Mucosa of descending colon (tissue), 3 donors: ENCODE data around the gene ELAC2. TPM values are rescaled to one million over a fixed set of nuclear protein-coding genes. Genes with fewer than 3 reads are reported as not detected.

Experiments used
- ATAC-seq: fragments of 200-7000 bp; cut with Tn5 transposase; one replicate; pipeline ENCODE4 v1.9.1; 2020; ENCODE audit warnings: mild to moderate bottlenecking, moderate library complexity
- DNase-seq, 3 donors: peaks; one replicate each; pipeline ENCODE4 v3.0.0-alpha.2; 2020
- H3K36me3 ChIP-seq: fragments of 200-600 bp; one replicate; pipeline ENCODE4 v1.8.0; 2021; ENCODE audit warnings: low read depth, mild to moderate bottlenecking
- H3K4me1 ChIP-seq: fragments of 200-600 bp; one replicate; pipeline ENCODE4 v1.8.0; 2021; ENCODE audit warnings: low read depth, mild to moderate bottlenecking
- H3K4me3 ChIP-seq: fragments of 200-600 bp; one replicate; pipeline ENCODE4 v1.8.0; 2021; ENCODE audit warnings: mild to moderate bottlenecking
- H3K9me3 ChIP-seq: fragments of 200-600 bp; one replicate; pipeline ENCODE4 v1.8.0; 2021; ENCODE audit warnings: mild to moderate bottlenecking
- intact Hi-C, 2 donors: fragments of 100-400 bp; cut with DNase I in 1 of 2; cut with micrococcal nuclease in 1 of 2; formaldehyde crosslinking; loops; one replicate each; pipeline versions ENCODE4 v1.11.0 to v1.11.1; 2022; cut with DNase I, micrococcal nuclease
- total RNA-seq, 3 donors: library from RNA; stranded (reverse); fragmentation: NEBNext Ultra II Directional in 2 of 3; extraction: Animal tissue kit (Norgen Biotek cat#: 25700) in 2 of 3; gene quantifications; one replicate each; pipeline versions ENCODE4 v1.2.1 to v1.2.4, GENCODE V29; 2021 to 2023
- TF ChIP-seq, protein P1 (sequence below): fragments of 200-600 bp; IDR thresholded peaks from one replicate; pipeline ENCODE4 v1.8.0; 2022; ENCODE audit warnings: antibody characterized with exemption, mild to moderate bottlenecking
- donor health status: DM: no; HTN: no; CAD: no; lungs with moderate emphysema.
- donor health status: DM: no; HTN: no; CAD: no.
- donor health status: DM: no; HTN: yes; CAD: no.

Gene ELAC2
- total RNA-seq, 3 donors from 2014 or later: 46.7 to 47.1 (median 46.9) TPM

DNA sequence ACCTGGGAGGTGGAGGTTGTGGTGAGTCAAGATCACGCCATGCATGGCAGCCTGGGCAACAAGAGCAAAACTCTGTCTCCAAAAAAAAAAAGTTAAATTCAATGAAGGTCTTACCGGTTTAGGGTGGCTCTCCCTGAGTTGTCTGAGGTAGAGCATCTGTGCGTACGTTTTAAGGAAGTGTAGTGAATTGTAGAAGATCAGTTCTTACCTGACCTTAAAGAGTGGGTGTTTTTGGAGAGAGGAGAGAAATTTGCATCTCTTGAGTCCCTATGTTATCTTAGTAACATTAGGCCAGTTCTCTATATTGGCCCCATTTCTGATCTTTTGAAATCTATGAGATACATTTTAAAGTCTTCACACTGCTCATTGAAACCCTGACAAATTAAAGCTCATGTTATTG lies 56.2 kb downstream of the ELAC2 start:
- TF ChIP-seq, protein P1, sequence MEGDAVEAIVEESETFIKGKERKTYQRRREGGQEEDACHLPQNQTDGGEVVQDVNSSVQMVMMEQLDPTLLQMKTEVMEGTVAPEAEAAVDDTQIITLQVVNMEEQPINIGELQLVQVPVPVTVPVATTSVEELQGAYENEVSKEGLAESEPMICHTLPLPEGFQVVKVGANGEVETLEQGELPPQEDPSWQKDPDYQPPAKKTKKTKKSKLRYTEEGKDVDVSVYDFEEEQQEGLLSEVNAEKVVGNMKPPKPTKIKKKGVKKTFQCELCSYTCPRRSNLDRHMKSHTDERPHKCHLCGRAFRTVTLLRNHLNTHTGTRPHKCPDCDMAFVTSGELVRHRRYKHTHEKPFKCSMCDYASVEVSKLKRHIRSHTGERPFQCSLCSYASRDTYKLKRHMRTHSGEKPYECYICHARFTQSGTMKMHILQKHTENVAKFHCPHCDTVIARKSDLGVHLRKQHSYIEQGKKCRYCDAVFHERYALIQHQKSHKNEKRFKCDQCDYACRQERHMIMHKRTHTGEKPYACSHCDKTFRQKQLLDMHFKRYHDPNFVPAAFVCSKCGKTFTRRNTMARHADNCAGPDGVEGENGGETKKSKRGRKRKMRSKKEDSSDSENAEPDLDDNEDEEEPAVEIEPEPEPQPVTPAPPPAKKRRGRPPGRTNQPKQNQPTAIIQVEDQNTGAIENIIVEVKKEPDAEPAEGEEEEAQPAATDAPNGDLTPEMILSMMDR: no peak
- ATAC-seq: no peak
- Histone ChIP-seq H3K4me3 (no peak overlapping the region), H3K9me3 (no peaks in the 10 kb centered on the region), H3K36me3 (peaks cover 6% of the 10 kb centered on the region), H3K4me1 (no peaks in the 10 kb centered on the region)
- DNase-seq: no peak
- intact Hi-C loops: no loop called here

DNA sequence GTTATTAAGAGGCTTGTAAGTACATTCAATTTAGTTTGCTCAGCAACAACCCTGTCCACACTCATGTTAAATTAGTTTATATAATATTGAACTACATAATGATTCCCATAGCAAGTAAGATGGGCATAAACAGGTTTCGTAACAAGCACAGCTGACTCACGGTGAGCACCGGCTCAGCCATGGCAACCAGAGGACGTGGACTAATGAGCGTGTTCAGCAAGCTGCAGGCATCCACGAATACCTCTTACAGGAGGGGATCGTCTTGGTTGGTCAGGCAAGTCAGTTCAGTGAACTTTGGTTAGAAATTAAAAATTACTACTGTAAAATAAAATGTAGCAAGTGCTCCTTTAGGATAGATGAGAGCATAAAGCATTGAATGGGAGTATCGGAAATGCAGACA lies 58.4 kb downstream of the ELAC2 start:
- H3K4me1 ChIP-seq: no peaks in the 10 kb centered on the region
- intact Hi-C loops: no loop called here
- DNase-seq (no peak), ATAC-seq (no peak)
- no peak overlapping the region for H3K4me3 ChIP-seq
- no peaks in the 10 kb centered on the region for H3K9me3 ChIP-seq
- H3K36me3 ChIP-seq: peaks cover 6% of the 10 kb centered on the region
- TF ChIP-seq, protein P1: no peak

DNA sequence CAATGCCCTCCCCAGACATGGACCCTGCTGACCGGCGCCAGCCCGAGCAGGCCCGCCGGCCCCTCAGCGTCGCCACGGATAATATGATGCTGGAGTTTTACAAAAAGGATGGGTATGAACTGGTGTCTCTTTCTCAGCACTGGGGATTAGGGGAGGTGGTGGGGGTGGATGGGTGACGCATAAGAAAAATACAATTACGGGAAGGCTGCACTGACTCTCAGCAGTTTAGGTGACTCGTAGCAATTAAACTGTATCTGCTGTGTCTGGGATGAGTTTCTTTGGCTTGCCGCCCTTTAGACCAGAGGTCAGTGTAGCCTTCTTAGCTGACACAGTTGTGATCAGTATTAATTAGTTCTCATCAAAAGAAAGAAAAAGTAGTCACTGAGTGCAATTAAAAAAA lies 59.0 kb downstream of the ELAC2 start:
- ATAC-seq (no peak), DNase-seq (no peak)
- intact Hi-C loops: no loop called here
- Histone ChIP-seq H3K4me1 (no peaks in the 10 kb centered on the region), H3K9me3 (no peaks in the 10 kb centered on the region), H3K4me3 (no peak overlapping the region), H3K36me3 (peaks cover 6% of the 10 kb centered on the region)
- TF ChIP-seq, protein P1: no peak

DNA sequence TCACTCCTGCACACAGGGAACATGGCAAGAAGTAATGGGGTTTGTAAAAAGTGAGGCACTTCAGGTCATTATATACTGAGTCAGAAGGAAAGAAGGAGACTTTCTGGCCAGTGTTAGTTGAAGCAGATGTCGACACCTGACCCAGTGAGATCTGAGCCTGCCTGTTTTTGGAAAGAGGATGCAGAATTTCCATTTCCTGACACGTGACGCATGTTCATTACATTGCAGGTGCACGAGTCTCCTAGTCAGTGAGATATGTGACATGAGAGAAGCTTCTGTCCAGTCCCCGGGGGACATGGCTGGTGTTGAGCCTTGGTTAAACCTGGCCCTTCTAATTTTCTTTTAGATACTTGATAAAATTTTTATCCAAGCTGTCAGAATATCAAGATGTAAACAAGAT lies 62.3 kb downstream of the ELAC2 start:
- TF ChIP-seq, protein P1: no peak

GRCh38 chr17:12953156-12953555 lies 64.7 kb downstream of the ELAC2 start:
- H3K4me1 ChIP-seq: no peaks in the 10 kb centered on the region
- H3K36me3 ChIP-seq: peaks cover 6% of the 10 kb centered on the region
- no peak for DNase-seq
- intact Hi-C loops: no loop called here
- no peak for ATAC-seq
- TF ChIP-seq, protein P1: no peak
- H3K4me3 ChIP-seq: no peak overlapping the region
- no peaks in the 10 kb centered on the region for H3K9me3 ChIP-seq

More for the DNA sequence above, 62.3 kb downstream of the ELAC2 start:
- no peak for DNase-seq
- H3K4me1 ChIP-seq: no peaks in the 10 kb centered on the region
- no peak overlapping the region for H3K4me3 ChIP-seq
- no peak for ATAC-seq
- intact Hi-C loops: no loop called here
- H3K9me3 ChIP-seq: no peaks in the 10 kb centered on the region
- H3K36me3 ChIP-seq: peaks cover 6% of the 10 kb centered on the region

DNA sequence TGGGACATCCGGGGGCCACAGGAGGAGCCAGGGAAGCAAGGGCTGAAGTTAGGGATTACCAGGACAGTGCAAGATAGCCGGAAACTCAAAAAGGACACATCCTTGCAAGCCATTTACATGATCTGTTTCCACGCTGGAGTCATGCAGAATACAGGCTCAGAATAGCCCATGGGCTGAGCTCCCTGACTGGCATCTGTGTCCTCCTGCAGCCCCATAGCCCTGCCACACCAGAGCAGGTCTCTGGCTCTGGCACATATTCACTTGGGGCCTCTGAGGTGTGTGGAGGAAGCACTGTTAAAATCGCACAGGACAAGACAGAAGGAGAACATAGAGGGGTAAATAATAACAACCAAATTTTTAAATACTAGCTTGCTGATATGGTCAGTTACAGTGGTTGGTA lies 65.8 kb downstream of the ELAC2 start:
- TF ChIP-seq, protein P1: no peak
- DNase-seq: no peak
- H3K4me3 ChIP-seq: no peak overlapping the region
- ATAC-seq: no peak
- intact Hi-C loops: no loop called here
- H3K9me3 ChIP-seq: no peaks in the 10 kb centered on the region
- H3K4me1 ChIP-seq: no peaks in the 10 kb centered on the region
- peaks cover under 1% of the 10 kb centered on the region for H3K36me3 ChIP-seq
